Neural crest cell (in vitro differentiated cells): ENCODE measurements around the gene CDK6. TPM values are rescaled to one million over a fixed set of nuclear protein-coding genes. Genes with fewer than 3 reads are reported as not detected.

Source experiments
- DNase-seq: peaks from one replicate; pipeline ENCODE4 v3.0.0; 2021; ENCODE audit warnings: low read depth, mixed read lengths, low spot score
- H3K27ac Mint-ChIP-seq: one replicate; pipeline ENCODE4 v1.8.0; 2021; ENCODE audit warnings: mild to moderate bottlenecking, mixed read lengths; ENCODE audit not compliant: unreplicated experiment
- H3K27me3 Mint-ChIP-seq: 2 replicates; pipeline ENCODE4 v1.8.0; 2021; ENCODE audit warnings: low read depth, mild to moderate bottlenecking, mixed read lengths
- H3K36me3 Mint-ChIP-seq: 2 replicates; pipeline ENCODE4 v1.8.0; 2021; ENCODE audit warnings: low read depth, mild to moderate bottlenecking, mixed read lengths
- H3K4me1 Mint-ChIP-seq: 2 replicates; pipeline ENCODE4 v1.8.0; 2021; ENCODE audit warnings: mixed read lengths
- H3K4me3 Mint-ChIP-seq: one replicate; pipeline ENCODE4 v1.8.0; 2021; ENCODE audit warnings: mild to moderate bottlenecking, mixed read lengths
- H3K9me3 Mint-ChIP-seq: 2 replicates; pipeline ENCODE4 v1.8.0; 2021; ENCODE audit warnings: mixed read lengths
- total RNA-seq: library from RNA; stranded (reverse); gene quantifications from 2 replicates; pipeline ENCODE4 v1.2.1, GENCODE V29; 2021
- TF ChIP-seq, protein P1 (sequence below): fragments of 200-600 bp; sonication (generic); conservative IDR thresholded peaks from 2 replicates; pipeline ENCODE4 v1.5.0; 2021; ENCODE audit warnings: antibody characterized with exemption, mild to moderate bottlenecking

The CDK6 gene
- total RNA-seq, 1 donor from 2014 or later, result 42.9 TPM

DNA sequence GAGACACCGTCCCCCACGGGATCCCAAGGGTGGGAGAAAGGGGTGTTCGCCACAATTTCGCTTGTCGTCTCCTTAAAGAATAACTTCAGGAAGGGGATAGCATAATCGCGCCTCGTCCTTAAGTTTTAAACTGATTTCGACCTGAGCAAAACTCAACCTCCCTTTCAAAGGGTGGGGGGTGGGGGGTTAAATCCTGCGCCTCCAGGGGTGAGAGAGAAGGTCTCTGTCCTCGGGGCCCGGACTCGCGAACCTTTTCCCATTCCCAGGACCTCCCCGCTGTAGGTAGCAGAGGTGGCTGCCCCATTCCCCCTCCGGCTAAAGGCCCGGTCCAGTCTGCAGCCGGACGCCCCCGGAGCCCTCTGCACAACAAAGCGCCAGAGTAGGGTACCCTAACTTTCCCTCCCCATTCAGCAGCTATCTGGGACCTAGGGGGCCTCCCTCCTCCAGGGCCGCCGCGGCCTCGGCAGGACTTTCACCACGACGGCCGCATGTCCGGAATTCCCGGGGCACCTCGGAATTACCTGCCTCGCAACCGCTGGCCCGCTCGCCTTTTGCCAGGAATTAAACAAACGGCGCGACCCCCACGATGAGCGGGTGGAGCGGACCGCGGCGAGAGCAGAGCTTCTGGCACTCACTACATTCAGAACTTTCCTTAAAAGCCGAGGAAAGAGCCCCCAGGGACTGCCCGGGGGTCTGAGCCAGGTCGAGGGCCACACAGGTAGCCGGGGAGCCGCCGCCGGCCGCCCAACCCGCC is 1.7 kb downstream of the CDK6 start:
- H3K27me3 Mint-ChIP-seq, result peaks cover 32% of the 10 kb centered on the region
- DNase-seq, result peak; percentile 25
- TF ChIP-seq, protein P1, sequence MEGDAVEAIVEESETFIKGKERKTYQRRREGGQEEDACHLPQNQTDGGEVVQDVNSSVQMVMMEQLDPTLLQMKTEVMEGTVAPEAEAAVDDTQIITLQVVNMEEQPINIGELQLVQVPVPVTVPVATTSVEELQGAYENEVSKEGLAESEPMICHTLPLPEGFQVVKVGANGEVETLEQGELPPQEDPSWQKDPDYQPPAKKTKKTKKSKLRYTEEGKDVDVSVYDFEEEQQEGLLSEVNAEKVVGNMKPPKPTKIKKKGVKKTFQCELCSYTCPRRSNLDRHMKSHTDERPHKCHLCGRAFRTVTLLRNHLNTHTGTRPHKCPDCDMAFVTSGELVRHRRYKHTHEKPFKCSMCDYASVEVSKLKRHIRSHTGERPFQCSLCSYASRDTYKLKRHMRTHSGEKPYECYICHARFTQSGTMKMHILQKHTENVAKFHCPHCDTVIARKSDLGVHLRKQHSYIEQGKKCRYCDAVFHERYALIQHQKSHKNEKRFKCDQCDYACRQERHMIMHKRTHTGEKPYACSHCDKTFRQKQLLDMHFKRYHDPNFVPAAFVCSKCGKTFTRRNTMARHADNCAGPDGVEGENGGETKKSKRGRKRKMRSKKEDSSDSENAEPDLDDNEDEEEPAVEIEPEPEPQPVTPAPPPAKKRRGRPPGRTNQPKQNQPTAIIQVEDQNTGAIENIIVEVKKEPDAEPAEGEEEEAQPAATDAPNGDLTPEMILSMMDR, result no peak
- H3K9me3 Mint-ChIP-seq, result no peaks in the 10 kb centered on the region
- H3K27ac Mint-ChIP-seq, result peak overlapping the region; percentile 94
- peaks cover 50% of the 10 kb centered on the region for H3K4me1 Mint-ChIP-seq
- peak overlapping the region; percentile 97 for H3K4me3 Mint-ChIP-seq
- H3K36me3 Mint-ChIP-seq, result no peaks in the 10 kb centered on the region

DNA sequence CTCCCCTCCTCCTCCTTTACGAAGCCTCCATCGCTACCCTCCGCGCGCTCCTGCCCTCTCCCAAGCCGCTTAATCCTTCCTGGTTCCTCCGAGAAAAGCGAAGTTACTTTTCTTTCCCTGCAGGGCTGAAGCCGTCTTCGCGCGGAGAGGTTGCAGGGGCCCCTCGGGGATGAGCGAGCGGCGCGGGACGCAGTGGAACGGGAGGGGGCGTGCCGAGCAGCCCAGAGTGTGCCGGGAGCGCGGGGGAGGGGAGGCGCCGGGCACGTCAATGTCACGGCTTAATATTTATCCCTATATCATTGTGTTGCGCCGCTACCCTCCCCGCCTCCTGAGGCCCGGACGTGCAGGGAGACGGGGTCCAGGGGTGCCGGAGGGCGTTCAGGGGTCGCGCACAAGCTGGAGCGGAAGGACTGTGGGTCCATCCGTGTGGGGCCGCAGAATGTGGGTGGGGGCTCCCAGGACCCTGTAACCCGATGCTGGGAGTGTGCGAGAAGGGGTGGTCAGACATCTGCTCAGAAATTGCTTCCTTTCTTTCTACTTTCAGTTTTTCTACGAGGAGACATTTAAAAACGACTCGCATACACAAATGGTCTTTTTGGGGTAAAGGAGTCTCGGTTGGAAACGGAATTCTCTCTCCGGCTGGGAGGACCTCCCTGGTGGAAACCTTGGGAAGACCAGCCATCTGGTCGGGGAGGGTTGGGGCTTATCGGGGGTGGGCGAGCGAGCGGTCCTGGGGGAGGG is 2.4 kb downstream of the CDK6 start:
- Mint-ChIP-seq H3K4me1 (peaks cover 50% of the 10 kb centered on the region), H3K27me3 (peaks cover 28% of the 10 kb centered on the region), H3K4me3 (peak overlapping the region; percentile 97), H3K27ac (peak overlapping the region; percentile 97), H3K9me3 (no peaks in the 10 kb centered on the region), H3K36me3 (no peaks in the 10 kb centered on the region)
- DNase-seq, result peak; percentile 69
- TF ChIP-seq, protein P1, result no peak

DNA sequence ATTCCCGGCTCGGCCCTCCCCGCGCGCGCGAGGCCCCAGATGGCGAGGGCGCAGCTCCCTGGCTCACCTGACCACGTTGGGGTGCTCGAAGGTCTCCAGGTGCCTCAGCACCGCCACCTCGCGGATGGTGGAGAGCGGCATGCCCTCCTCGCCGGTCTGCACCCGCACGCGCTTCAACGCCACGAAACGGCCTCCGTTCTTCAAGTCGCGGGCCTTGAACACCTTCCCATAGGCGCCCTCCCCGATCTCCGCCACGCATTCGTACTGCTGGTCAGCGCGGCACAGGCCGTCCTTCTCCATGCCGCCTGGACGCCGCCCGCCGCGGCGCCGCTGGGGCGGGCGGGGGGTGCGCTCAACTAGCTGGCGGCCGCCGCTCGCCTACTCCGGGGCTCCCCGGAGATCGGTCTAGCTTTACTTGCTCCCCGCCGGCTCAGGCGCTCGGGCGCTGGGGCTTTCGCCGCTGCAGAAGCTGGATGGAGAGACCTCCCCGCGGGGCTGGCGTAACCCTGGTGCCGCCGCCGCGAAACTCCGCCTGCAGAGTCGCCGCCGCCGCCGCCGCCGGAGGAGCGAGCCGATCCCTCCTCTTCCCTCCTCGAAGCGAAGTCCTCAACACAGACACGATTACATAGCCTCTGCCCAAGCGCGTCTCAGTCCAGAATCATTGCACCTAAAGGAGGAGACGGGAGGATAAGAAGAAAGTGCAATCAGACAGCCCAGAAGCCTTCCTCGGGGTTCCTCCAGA is 3.2 kb downstream of the CDK6 start:
- Mint-ChIP-seq H3K27me3 (peaks cover 23% of the 10 kb centered on the region), H3K36me3 (no peaks in the 10 kb centered on the region), H3K9me3 (no peaks in the 10 kb centered on the region), H3K4me1 (peaks cover 48% of the 10 kb centered on the region), H3K4me3 (peak overlapping the region; percentile 97), H3K27ac (peak overlapping the region; percentile 97)
- TF ChIP-seq, protein P1, result peak; percentile 87
- peak; percentile 64 for DNase-seq

DNA sequence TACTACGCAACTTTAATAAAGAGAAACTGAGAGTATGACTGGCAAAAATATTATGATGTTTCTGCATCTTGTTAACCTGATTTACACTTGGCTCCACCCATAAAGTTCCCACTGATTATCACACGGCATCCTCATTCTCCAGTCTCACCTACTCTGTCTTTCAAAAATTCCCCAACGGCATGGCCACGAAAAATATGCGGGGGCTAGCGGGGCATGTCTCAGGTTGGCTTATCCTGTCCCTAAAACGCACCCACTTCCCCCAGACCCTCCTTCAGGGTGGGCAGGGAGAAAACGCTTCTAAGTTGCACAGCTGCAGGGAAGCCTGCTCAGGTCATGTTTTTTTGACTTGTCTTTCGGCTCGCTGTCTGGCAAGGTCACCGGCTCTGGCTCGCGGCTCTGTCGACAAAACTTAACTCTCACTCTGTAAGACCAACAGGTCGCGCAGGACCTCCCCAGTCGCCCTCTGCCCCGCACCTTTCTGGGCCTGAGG is 3.8 kb downstream of the CDK6 start:
- TF ChIP-seq, protein P1, result no peak
- Mint-ChIP-seq H3K9me3 (no peaks in the 10 kb centered on the region), H3K36me3 (no peaks in the 10 kb centered on the region), H3K4me3 (peak overlapping the region; percentile 97), H3K27ac (peak overlapping the region; percentile 90), H3K27me3 (peaks cover 21% of the 10 kb centered on the region), H3K4me1 (peaks cover 48% of the 10 kb centered on the region)
- DNase-seq, result no peak
